VCaP (cell line): ENCODE measurements around the gene LMF1.

Experiments used
- H3K27ac ChIP-seq: fragments of 450-650 bp; 2 replicates; pipeline ENCODE4 v1.5.1; 2017
- CTCF ChIP-seq: fragments of 450-650 bp; conservative IDR thresholded peaks from 2 replicates; pipeline ENCODE4 v1.5.1; 2017; ENCODE audit warnings: mild to moderate bottlenecking, moderate library complexity

LMF1 gene

GRCh38 chr16:932831-933330, 37.9 kb downstream of the LMF1 start:
- TF ChIP-seq CTCF: no peak
- no peak overlapping the region for H3K27ac ChIP-seq

GRCh38 chr16:931626-932500, 38.9 kb downstream of the LMF1 start:
- no peak overlapping the region for H3K27ac ChIP-seq
- TF ChIP-seq CTCF: no peak

GRCh38 chr16:931171-931570, 39.6 kb downstream of the LMF1 start:
- no peak overlapping the region for H3K27ac ChIP-seq
- no peak for TF ChIP-seq CTCF

- TF ChIP-seq CTCF: no peak
- no peak overlapping the region for H3K27ac ChIP-seq
Measured at GRCh38 chr16:930511-930910, 40.3 kb downstream of the LMF1 start.

- no peak for TF ChIP-seq CTCF
- no peak overlapping the region for H3K27ac ChIP-seq
Measured at GRCh38 chr16:930076-930475, 40.7 kb downstream of the LMF1 start.

- H3K27ac ChIP-seq: no peak overlapping the region
- no peak for TF ChIP-seq CTCF
Measured at GRCh38 chr16:929227-930073, 41.3 kb downstream of the LMF1 start.

GRCh38 chr16:928526-928925, 42.3 kb downstream of the LMF1 start:
- no peak for TF ChIP-seq CTCF
- no peak overlapping the region for H3K27ac ChIP-seq
